Stomach (tissue), 9 donors: ENCODE results near the gene PHLDA1. TPM values are rescaled to one million over a fixed set of nuclear protein-coding genes. Genes with fewer than 3 reads are reported as not detected.

ENCODE experiments used
- DNase-seq, 2 donors: peaks; one replicate each; pipeline versions ENCODE4 v3.0.0 to v3.0.0-alpha.2; 2013 to 2019
- H3K27ac ChIP-seq, 5 donors: fragments of 200-600 bp in 4 of 5; sonication (generic) in 4 of 5; one replicate each; pipeline ENCODE4 v1.5.1; 2013 to 2019; ENCODE audit warnings: mild to moderate bottlenecking in 1 of 5, moderate library complexity in 1 of 5
- H3K27me3 ChIP-seq, 3 donors: fragments of 200-600 bp; sonication (generic); one replicate each; pipeline ENCODE4 v1.5.1; 2017 to 2019; ENCODE audit warnings: mixed run types in 1 of 3
- H3K36me3 ChIP-seq, 4 donors: fragments of 200-600 bp; sonication (generic); 1 replicate in 3 of 4; 2 replicates in 1 of 4; pipeline ENCODE4 v1.5.1; 2016 to 2019
- H3K4me1 ChIP-seq, 4 donors: fragments of 200-600 bp; sonication (generic); one replicate each; pipeline ENCODE4 v1.5.1; 2016 to 2019
- H3K4me3 ChIP-seq, 4 donors: fragments of 200-600 bp; sonication (generic) in 3 of 4; one replicate each; pipeline ENCODE4 v1.5.1; 2016 to 2019; ENCODE audit warnings: mild to moderate bottlenecking in 1 of 4
- H3K9me3 ChIP-seq, 4 donors: fragments of 200-600 bp; sonication (generic); one replicate each; pipeline ENCODE4 v1.5.1; 2016 to 2019
- CTCF ChIP-seq, 7 experiments: fragments of 450-650 bp in 4 of 7; fragments of 200-600 bp in 3 of 7; sonication (generic) in 3 of 7; IDR thresholded peaks; one replicate each; pipeline ENCODE4 v1.5.1; 2016 to 2019; ENCODE audit warnings: antibody characterized with exemption in 7 of 7, control low read depth in 2 of 7, mild to moderate bottlenecking in 1 of 7
- EP300 ChIP-seq: sonication (generic); formaldehyde crosslinking; IDR thresholded peaks from one replicate; pipeline ENCODE4 v1.6.1; 2017; ENCODE audit warnings: antibody characterized with exemption
- POLR2A ChIP-seq, 4 donors: fragments of 450-650 bp; IDR thresholded peaks; one replicate each; pipeline ENCODE4 v1.6.1; 2016; ENCODE audit warnings: antibody characterized with exemption in 4 of 4, control low read depth in 2 of 4, mild to moderate bottlenecking in 1 of 4, moderate library complexity in 1 of 4
- POLR2AphosphoS5 ChIP-seq, 3 donors: sonication (generic); formaldehyde crosslinking; IDR thresholded peaks; one replicate each; pipeline ENCODE4 v1.6.1; 2016; ENCODE audit warnings: antibody characterized with exemption in 3 of 3
- WGBS, 5 donors: extraction: QIAGEN DNeasy Blood & Tissue Kit in 3 of 5; methylation state at CpG; one replicate each; pipeline versions ENCODE4 v1.1.5 to v1.1.7; 2013 to 2018; 5-methylcytosine and 5-hydroxymethylcytosine counted together
- intact Hi-C: fragments of 100-400 bp; cut with DNase I; formaldehyde crosslinking; loops from one replicate; pipeline ENCODE4 v1.15.1; 2023; ENCODE audit warnings: low total_unique reads
- polyA plus RNA-seq, 3 donors: library from polyadenylated mRNA; stranded (reverse); fragments of 200-250 nt; gene quantifications; one replicate each; pipeline ENCODE4 v1.2.3, GENCODE V29; 2013
- total RNA-seq, 5 donors: library from RNA; depleted of rRNA; stranded (reverse); fragments of >200 nt; gene quantifications; one replicate each; pipeline versions ENCODE4 v1.1.0 to v1.2.3, GENCODE V29; 2014 to 2016
- donor health status: healthy with polysubstance abuse.
- donor health status: Bipolar disorder and iron deficiency.
- donor health status: healthy.

PHLDA1 gene
- total and polyA plus RNA-seq, 8 donors, result 4.9 to 62.4 (median 16.5) TPM

DNA sequence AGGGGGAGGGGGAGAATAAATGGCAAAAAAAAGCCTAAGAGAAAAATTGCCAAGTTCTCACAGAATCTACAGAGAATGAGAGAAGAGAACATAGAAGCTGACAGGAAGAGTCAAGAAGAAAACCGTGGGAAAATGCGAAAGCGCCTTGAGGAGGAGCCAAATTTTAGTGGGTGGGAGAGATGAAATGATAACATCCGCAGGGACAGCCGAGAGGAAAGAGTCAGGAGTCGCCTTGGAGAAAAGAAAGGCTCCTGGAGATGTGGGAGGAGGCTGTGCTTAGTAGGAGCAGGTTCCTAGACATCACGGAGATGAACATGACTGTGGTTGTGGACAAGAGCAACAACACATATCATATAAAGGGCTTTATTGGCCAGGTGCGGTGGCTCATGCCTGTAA is 49.4 kb downstream of the PHLDA1 start:
- 60 to 80% (median 66%) methylated on average over 8 of the region's 8 CpGs for WGBS, 5 donors
- intact Hi-C loops, result no loop called here
- Histone ChIP-seq H3K27ac (peak overlapping the region; percentile 54 to 88 (median 74)), H3K9me3 (no peaks in the 10 kb centered on the region), H3K4me3 (peak overlapping the region in 1 of 4 donors; percentile 26), H3K36me3 (no peaks in the 10 kb centered on the region), H3K27me3 (no peaks in the 10 kb centered on the region), H3K4me1 (peaks cover 23 to 72% (median 46%) of the 10 kb centered on the region in 4 donors)
- no peak for TF ChIP-seq CTCF (IDR thresholded peaks at IDR 0.05)
- no peak for TF ChIP-seq EP300
- TF ChIP-seq POLR2A (IDR thresholded peaks at IDR 0.05), result no peak
- DNase-seq, result peak in 1 of 2 donors; percentile 38

DNA sequence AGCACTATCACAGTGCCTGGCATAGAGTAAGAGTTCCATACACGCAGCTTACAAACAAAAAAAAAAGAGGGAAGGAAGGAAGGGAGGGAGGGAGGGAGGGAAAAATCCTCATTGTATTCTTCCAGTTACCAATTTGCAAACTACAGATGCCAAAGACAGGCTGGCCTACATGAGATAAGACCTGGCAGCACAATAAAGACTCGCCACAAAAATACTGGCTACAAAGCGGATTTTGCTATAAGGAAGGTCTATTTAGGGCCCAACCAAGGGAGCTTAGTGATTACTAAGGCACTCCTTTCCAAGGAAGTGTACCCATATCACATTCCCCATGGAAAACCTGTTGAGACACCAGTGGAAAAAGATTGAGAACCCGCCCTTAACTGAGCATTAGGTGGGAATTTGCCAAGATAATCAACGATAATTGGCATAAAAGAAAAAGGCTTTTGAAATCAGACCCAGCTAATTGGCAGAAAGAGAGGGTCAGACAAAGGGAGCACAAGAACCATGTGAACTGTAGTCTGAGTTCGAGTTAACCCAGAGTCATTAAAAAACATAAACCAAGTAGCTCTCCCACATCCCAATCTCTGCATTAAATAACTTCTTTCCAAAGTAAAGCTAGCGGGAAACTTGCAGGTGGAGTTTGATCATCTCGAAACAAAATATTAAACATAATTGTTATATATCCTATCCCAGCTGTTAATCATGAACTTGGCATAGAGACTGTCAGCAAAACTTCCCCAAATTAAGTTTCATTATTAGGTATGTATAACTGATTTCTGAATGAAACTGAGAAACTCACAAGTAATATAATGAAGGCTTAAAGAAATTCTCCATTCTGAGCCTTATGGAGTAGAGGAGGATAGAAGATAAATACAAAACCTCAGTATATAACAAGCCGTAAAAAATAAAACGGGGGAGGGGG is 50.1 kb downstream of the PHLDA1 start:
- Histone ChIP-seq H3K4me1 (peaks cover 23 to 75% (median 45%) of the 10 kb centered on the region in 4 donors), H3K9me3 (no peaks in the 10 kb centered on the region), H3K27ac (peak overlapping the region in 4 of 5 donors; percentile 54 to 88 (median 68)), H3K36me3 (no peaks in the 10 kb centered on the region), H3K4me3 (no peak overlapping the region), H3K27me3 (no peaks in the 10 kb centered on the region)
- WGBS, 5 donors, result 39 to 58% (median 53%) methylated on average over 10 of the region's 10 CpGs
- TF ChIP-seq POLR2AphosphoS5 (IDR thresholded peaks at IDR 0.05), result no peak
- no peak for TF ChIP-seq CTCF (IDR thresholded peaks at IDR 0.05)
- no peak for TF ChIP-seq POLR2A (IDR thresholded peaks at IDR 0.05)
- TF ChIP-seq EP300, result no peak
- DNase-seq, result no peak
- intact Hi-C loops, result no loop called here

- TF ChIP-seq POLR2AphosphoS5 (IDR thresholded peaks at IDR 0.05) (no peak), EP300 (no peak), CTCF (IDR thresholded peaks at IDR 0.05) (no peak), POLR2A (IDR thresholded peaks at IDR 0.05) (no peak)
These were observed 52.4 kb downstream of the PHLDA1 start for GRCh38 chr12:75979181-75979580.

GRCh38 chr12:75978677-75979076 is 52.9 kb downstream of the PHLDA1 start:
- H3K27ac ChIP-seq, result peak overlapping the region; percentile 66 to 88 (median 77)
- H3K4me1 ChIP-seq, result peaks cover 23 to 72% (median 32%) of the 10 kb centered on the region in 4 donors
- no peaks in the 10 kb centered on the region for H3K36me3 ChIP-seq
- TF ChIP-seq POLR2A (IDR thresholded peaks at IDR 0.05) (no peak), EP300 (no peak), CTCF (IDR thresholded peaks at IDR 0.05) (no peak), POLR2AphosphoS5 (IDR thresholded peaks at IDR 0.05) (no peak)
- H3K27me3 ChIP-seq, result no peaks in the 10 kb centered on the region
- intact Hi-C loops, result no loop called here
- 86 to 92% (median 88%) methylated on average over 3 of the region's 3 CpGs for WGBS, 5 donors
- no peak for DNase-seq
- H3K4me3 ChIP-seq, result no peak overlapping the region
- no peaks in the 10 kb centered on the region for H3K9me3 ChIP-seq

More at GRCh38 chr12:75979181-75979580, 52.4 kb downstream of the PHLDA1 start:
- intact Hi-C loops, result no loop called here
- no peak for DNase-seq
- peak overlapping the region; percentile 16 to 88 (median 77) for H3K27ac ChIP-seq
- no peaks in the 10 kb centered on the region for H3K27me3 ChIP-seq
- no peaks in the 10 kb centered on the region for H3K9me3 ChIP-seq
- WGBS, 5 donors, result 62 to 80% (median 73%) methylated on average over 2 of the region's 2 CpGs
- no peaks in the 10 kb centered on the region for H3K36me3 ChIP-seq
- no peak overlapping the region for H3K4me3 ChIP-seq
- H3K4me1 ChIP-seq, result peaks cover 23 to 76% (median 34%) of the 10 kb centered on the region in 4 donors
